T-helper 9 cell (primary cell): ENCODE results near the gene PLCL1.

Experiments used
- DNase-seq: peaks from one replicate; pipeline ENCODE4 v3.0.0-alpha.2; 2020

Gene PLCL1

GRCh38 chr2:198065322-198065721 lies 260.9 kb downstream of the PLCL1 start:
- no peak for DNase-seq

GRCh38 chr2:198066597-198066996 lies 262.2 kb downstream of the PLCL1 start:
- no peak for DNase-seq

- DNase-seq: no peak
Observed at GRCh38 chr2:198072655-198073054, 268.3 kb downstream of the PLCL1 start.

GRCh38 chr2:198073253-198073652 lies 268.9 kb downstream of the PLCL1 start:
- DNase-seq: no peak

DNA sequence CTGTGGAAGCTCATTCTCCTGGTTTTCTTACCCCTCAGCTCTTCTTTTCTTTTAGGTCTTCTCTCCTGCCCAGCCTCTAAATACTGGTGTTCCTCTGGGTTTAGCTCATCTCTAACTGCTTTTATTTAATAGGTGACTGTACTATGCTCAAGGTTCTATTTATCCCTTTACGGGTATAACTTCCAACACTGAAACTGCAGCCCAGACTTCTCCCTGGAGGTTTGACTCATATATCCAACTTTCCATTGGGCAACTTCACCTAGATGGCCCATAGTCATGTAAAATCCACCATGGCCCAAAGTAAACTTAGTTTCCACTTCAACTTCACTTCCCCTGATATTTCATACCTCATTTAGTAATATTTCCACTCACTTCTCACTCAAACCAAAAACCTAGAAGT lies 273.1 kb downstream of the PLCL1 start:
- no peak for DNase-seq

- no peak for DNase-seq
Observed at GRCh38 chr2:198080879-198081765, 276.7 kb downstream of the PLCL1 start.

DNA sequence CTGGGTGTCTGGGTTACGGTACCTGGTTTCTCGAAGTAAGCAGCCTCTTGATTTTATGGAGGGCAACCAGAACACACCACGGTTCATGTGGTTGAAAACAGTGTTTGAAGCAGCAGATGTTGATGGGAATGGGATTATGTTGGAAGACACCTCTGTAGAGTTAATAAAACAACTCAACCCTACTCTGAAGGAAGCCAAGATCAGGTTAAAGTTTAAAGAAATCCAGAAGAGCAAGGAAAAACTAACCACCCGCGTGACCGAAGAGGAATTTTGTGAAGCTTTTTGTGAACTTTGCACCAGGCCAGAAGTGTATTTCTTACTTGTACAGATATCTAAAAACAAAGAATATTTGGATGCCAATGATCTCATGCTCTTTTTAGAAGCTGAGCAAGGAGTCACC lies 279.8 kb downstream of the PLCL1 start:
- DNase-seq: no peak

GRCh38 chr2:198096002-198096401 lies 291.6 kb downstream of the PLCL1 start:
- no peak for DNase-seq

DNA sequence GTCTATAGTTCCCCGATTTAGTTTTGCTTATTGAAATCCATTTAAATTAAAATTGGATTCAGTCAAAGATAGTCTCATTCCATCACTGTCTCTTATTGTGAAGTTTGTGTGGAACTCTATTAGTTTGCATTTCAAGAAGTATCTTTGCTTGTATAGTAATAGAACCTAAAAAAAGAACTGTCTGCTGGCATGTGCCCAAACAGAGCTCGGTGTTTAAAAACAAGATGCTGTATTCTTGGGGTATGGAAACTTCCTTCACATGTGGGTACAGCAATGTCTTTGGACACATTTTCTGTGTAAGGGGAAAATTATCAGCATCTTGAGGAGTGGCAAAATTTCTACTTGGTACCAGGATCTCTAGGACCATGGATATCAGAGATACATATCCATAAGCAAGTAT lies 292.6 kb downstream of the PLCL1 start:
- DNase-seq: no peak

DNA sequence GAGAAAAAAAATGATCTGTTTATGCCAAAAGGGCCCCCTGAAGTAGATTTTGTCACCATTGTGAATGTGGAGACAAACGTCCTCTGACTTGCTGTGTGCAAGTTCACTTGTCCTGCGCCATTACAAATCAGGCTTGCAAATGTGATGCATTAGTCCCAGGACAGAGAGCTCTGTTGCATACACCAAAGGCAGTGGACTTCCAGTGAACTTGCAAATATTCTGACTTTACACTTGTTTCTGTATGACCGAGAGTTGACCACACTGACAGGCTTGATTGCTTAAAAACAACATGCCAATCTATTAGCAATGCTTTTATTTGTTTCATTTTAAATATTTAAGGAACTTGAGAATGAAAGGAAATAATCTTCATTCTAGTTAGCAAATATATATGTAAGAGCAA lies 293.2 kb downstream of the PLCL1 start:
- no peak for DNase-seq

DNA sequence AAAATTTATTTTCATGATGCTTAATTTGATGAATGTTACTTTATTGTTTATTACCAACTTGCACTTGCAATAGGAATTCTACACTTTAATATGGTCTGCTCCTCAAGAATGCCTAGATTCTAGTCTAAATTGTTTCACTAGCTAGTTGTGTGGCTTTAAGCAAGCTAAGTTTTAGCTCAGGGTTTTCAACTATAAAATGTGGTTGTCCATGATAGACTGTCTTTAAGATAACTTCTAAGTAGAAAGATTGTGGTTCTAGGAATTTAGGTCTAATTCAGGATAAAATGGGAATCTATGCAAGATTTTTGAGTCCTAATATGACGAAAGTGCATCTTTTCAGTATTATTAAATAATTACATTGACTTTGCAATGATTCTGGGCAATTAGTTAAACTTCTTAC lies 294.0 kb downstream of the PLCL1 start:
- no peak for DNase-seq

GRCh38 chr2:198098918-198099317 lies 294.5 kb downstream of the PLCL1 start:
- no peak for DNase-seq

- no peak for DNase-seq
Observed at GRCh38 chr2:198100346-198100745, 296.0 kb downstream of the PLCL1 start.

DNA sequence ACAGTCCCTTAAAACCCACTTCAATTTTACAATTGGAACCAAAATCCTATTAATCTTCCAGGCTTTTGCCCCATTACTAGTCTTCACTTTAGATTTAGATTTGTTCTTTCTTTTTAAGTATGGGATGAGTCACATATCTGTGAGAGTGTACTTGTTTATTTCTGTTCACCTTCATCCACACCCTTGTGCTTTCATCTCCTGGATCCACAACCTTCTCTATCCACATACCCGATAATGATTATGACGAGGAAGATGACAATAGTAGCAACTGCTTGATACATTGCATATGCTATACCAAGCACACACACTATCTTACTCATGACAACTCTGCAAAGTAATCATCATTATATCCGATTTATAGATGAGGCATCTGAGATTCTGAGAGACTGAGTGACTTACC lies 297.3 kb downstream of the PLCL1 start:
- no peak for DNase-seq

DNA sequence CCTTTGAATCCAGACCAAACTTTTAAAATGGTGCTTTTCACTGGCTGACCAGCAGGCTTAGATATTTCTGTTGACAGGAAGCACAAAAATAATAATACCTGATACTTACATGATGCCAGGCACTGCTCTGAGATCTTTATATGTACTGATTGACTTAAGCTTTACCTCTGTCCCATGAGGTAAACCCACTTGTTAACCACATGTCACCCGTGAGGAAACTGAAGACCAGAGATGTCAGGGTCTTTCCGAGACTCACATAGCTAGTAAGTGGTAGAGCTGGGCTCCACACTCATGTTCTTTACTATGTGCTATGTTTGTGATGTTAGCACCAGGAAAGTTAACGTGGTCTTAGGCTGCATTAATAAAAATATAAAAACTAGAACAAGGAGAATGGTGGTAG lies 297.7 kb downstream of the PLCL1 start:
- no peak for DNase-seq

DNA sequence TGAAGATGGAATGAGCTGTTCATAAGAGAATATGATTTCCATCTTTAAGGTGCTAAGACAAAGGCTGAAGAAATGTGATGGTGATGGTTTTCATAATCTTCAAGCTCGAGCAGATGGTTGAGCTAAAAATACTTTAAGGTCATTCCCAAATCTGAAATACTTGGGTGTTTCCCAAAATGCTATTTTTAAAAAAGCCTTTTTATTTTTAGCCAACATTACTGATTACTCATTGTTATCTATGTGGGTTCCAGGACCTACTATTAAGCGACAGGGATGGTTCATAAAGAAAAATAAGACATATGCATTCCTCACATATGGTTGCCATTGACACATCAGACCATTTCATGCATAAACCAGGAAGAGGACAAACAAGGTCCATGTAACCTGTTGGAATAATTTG lies 298.5 kb downstream of the PLCL1 start:
- DNase-seq: no peak

DNA sequence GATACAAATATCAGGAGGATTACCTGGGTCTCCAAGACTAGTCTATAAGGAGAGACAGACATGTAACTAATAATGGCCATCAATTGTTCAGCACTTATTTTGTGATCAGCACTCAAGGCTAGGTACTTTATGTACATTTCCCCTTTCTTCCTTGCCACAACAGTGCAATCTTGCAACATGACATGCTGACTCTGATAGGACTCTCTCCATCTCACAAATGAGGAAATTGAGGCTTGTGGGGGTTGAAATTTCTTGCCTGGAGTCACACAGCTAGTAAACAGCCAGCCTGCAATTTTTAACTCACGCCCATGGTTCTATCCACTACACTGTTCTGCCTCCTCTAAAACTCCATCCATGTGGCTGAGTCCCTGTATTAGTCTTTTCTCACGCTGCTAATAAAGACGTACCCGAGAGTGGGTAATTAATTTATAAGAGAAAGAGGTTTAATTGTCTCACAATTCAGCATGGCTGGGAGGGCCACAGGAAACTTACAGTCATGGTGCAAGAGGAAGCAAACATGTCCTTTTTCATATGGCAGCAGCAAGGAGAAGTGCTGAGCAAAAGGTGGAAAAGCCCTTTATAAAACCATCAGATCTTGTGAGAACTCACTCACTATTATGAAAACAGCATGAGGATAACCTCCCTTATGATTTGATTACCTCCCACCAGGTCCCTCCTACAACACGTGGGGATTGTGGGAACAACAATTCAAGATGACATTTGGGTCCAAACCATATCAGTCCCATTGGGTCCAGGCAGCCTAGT lies 302.4 kb downstream of the PLCL1 start:
- DNase-seq: no peak

DNA sequence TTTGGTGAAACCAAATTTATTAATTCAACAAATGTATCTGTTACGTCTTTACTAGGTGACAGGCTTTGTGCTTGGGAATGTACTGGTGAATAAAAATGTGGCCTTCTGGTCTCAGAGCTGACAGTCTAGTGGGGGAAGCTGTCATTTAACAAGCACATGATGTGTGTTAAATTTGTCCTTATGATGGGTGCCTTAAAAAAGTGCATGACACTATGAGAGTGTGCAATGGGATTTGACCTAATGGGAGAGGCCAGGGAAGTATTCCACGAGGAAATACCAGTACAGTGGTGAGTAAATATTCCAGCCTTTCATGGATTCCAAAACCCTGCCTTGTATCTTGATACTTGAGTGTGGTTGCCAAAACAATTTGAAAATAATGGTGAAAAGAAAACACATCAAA lies 308.9 kb downstream of the PLCL1 start:
- DNase-seq: no peak

- no peak for DNase-seq
Observed at GRCh38 chr2:198114064-198114463, 309.7 kb downstream of the PLCL1 start.

- DNase-seq: no peak
Observed at GRCh38 chr2:198115201-198115600, 310.8 kb downstream of the PLCL1 start.

- DNase-seq: no peak
Observed at GRCh38 chr2:198116756-198117155, 312.4 kb downstream of the PLCL1 start.

- DNase-seq: no peak
Observed at GRCh38 chr2:198117406-198118041, 313.1 kb downstream of the PLCL1 start.

DNA sequence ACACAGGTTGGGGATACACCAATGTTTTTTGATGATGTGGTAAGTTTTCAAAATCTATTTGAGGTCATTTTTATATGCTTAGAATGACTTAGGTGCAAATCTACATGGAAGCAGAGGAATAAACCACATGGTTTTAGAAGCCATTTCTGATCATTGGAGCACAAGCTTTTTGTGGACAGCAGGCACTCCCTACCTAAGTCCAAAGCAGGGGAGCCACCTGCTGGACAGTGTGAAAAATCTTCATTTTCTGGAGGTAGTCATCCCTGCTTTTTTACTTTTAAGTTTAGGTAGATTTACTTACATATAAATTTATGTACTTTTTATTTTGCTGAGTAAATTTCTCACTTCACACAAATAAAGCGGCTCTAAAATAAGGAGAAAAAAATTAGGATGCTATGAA lies 323.2 kb downstream of the PLCL1 start:
- peak; percentile 15 for DNase-seq

- DNase-seq: no peak
Observed at GRCh38 chr2:198129609-198130008, 325.2 kb downstream of the PLCL1 start.
